Measurements from ENCODE around the gene PDE9A. TPM values are rescaled to one million over a fixed set of nuclear protein-coding genes. Genes with fewer than 3 reads are reported as not detected.

The PDE9A gene
- total RNA-seq, 1 donor from 2014 or later = 3.9 TPM

DNA sequence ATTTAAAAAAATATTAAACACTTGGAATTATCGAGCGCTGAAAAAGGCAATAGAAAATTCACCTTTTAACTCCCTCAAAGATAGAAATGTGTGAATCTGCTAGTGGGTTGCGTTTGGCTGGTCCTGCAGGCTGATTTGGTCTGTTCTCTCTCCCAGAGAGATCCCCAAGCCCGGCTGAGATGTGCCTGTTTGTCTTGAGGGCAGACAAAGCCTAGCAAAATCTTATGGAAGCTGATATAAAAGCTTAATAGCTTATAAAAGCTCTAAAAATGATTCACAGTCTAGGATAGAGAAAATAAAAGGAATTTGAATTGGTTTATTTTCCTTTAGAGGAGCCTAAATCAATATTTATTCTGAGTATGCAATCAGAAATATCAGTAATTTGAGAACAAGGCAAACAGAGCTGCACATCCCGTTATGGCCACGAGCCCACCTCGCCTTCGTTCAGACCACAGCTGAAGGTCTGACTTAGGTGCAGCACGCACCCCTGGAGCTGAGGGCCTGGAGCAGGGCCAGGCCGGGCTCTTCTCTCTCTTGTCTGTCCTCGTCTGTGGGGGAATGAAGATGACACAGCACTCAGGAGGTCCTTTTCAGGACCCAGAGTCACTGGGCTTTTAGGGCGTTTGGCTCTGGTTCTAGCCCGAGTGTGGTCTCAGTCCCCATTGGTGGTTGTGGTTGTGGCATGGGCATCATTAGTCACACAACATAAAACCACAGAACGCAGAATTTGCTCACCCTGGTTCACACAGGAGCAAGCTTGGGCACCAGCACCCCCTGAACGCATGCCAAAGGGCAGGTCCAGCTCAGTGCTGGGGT is 18.6 kb downstream of the PDE9A start:
- no peak overlapping the region for H3K4me3 ChIP-seq (ENCODE audit: low read depth, low read length)
- DNase-seq (ENCODE audit: low read depth) = no peak
- no peak for TF ChIP-seq CTCF (IDR thresholded peaks at IDR 0.05; ENCODE audit: insufficient read depth, low read length, poor library complexity, severe bottlenecking)

GRCh38 chr21:42672699-42673458 is 19.5 kb downstream of the PDE9A start:
- no peak for TF ChIP-seq CTCF (IDR thresholded peaks at IDR 0.05; ENCODE audit: insufficient read depth, low read length, poor library complexity, severe bottlenecking)
- no peak overlapping the region for H3K4me3 ChIP-seq (ENCODE audit: low read depth, low read length)
- H3K27me3 ChIP-seq (ENCODE audit: control insufficient read depth, insufficient read depth, low read length) = peaks cover 66% of the 10 kb centered on the region
- no peaks in the 10 kb centered on the region for H3K36me3 ChIP-seq (ENCODE audit: control insufficient read depth, insufficient read depth, low read length)
- peak; percentile 70 for DNase-seq (ENCODE audit: low read depth)

More for the DNA sequence above, 18.6 kb downstream of the PDE9A start:
- H3K36me3 ChIP-seq (ENCODE audit: control insufficient read depth, insufficient read depth, low read length) = no peaks in the 10 kb centered on the region
- peaks cover 66% of the 10 kb centered on the region for H3K27me3 ChIP-seq (ENCODE audit: control insufficient read depth, insufficient read depth, low read length)

DNA sequence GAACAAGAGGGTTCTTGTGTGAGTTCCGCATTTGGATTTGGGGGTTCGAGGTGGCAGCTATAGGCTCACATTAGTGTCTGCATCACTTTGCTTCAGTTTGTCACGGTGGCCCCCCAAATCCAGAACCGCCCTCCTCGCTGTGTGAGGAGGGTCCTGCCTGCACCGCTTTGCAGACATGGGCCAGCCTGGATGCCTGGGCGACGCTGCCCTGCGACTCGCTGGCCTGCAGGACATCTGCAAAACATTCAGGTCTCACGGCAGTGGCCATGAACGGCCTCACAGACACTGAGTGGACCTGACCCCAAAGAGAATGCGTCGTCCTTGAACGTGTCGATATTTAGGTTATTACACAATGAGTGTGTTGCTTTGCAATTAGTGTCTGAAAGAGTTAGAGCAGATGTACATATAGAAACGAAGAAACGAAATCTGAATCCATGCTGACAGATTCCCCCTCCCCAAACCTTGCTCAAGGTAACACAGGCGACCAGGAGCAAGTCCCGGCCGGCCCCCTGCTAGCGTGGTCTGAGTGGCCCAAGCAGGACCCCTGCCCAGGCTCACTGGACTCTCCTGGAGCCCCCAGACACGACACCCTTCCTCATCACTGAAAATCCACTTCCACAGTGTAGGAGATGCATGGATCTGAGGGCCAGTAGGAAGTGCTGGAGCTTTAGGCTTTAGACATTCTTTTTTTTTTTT is 20.4 kb downstream of the PDE9A start:
- no peak for TF ChIP-seq CTCF (IDR thresholded peaks at IDR 0.05; ENCODE audit: insufficient read depth, low read length, poor library complexity, severe bottlenecking)
- Histone ChIP-seq H3K36me3 (ENCODE audit: control insufficient read depth, insufficient read depth, low read length) (no peaks in the 10 kb centered on the region), H3K27me3 (ENCODE audit: control insufficient read depth, insufficient read depth, low read length) (peaks cover 63% of the 10 kb centered on the region), H3K4me3 (ENCODE audit: low read depth, low read length) (no peak overlapping the region)
- no peak for DNase-seq (ENCODE audit: low read depth)

- no peak for TF ChIP-seq CTCF (IDR thresholded peaks at IDR 0.05; ENCODE audit: insufficient read depth, low read length, poor library complexity, severe bottlenecking)
- no peaks in the 10 kb centered on the region for H3K36me3 ChIP-seq (ENCODE audit: control insufficient read depth, insufficient read depth, low read length)
- no peak for DNase-seq (ENCODE audit: low read depth)
- H3K27me3 ChIP-seq (ENCODE audit: control insufficient read depth, insufficient read depth, low read length) = peaks cover 62% of the 10 kb centered on the region
- no peak overlapping the region for H3K4me3 ChIP-seq (ENCODE audit: low read depth, low read length)
Measured at GRCh38 chr21:42674351-42674940, 21.0 kb downstream of the PDE9A start.

DNA sequence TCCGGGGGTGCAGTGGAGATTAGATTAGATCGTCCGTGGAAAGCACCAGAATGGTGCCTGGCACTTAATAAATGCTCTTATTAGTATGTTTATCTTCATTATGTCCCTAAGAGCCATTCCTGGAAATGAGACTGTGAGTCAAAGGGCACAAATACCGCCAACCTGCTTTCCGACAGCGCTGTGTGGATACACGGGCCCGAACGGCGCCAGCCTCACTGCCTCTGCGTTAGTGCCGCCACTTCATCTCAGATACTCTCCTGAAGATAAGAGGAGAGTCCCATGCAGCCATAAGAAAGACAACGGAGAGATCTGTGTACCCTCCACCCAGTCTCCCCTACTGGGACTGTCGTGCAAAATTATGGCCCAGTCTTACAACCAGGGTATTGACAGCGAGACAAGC is 22.0 kb downstream of the PDE9A start:
- H3K27me3 ChIP-seq (ENCODE audit: control insufficient read depth, insufficient read depth, low read length) = peaks cover 63% of the 10 kb centered on the region
- TF ChIP-seq CTCF (IDR thresholded peaks at IDR 0.05; ENCODE audit: insufficient read depth, low read length, poor library complexity, severe bottlenecking) = no peak
- H3K36me3 ChIP-seq (ENCODE audit: control insufficient read depth, insufficient read depth, low read length) = no peaks in the 10 kb centered on the region
- H3K4me3 ChIP-seq (ENCODE audit: low read depth, low read length) = no peak overlapping the region
- DNase-seq (ENCODE audit: low read depth) = no peak

All from kidney epithelial cell (primary cell).